ENCODE measurements around the gene ZNF507. TPM values are rescaled to one million over a fixed set of nuclear protein-coding genes. Genes with fewer than 3 reads are reported as not detected.

ZNF507 gene
- polyA plus RNA-seq, 3 donors = 0.08 to 0.39 (median 0.10) TPM

- H3K9me3 Mint-ChIP-seq = peaks cover 0 to 34% (median 22%) of the 10 kb centered on the region in 7 donors
- no peaks in the 10 kb centered on the region for H3K36me3 ChIP-seq (replicated peaks in 1 of 2; ENCODE audit: control insufficient read depth in 1 of 2, insufficient read depth in 2 of 2, low read length in 2 of 2)
- peaks cover 15 to 29% of the 10 kb centered on the region in 2 donors for H3K36me3 Mint-ChIP-seq
- no peak overlapping the region for H2AFZ ChIP-seq (ENCODE audit: insufficient read depth, low read depth, low read length, poor library complexity, severe bottlenecking)
- intact Hi-C loops (cut with micrococcal nuclease) = no loop called here
- peaks cover 17 to 19% of the 10 kb centered on the region in 2 donors for H3K4me1 ChIP-seq (ENCODE audit: control insufficient read depth in 1 of 2, insufficient read depth in 2 of 2, low read length in 2 of 2)
- H3K4me2 ChIP-seq (replicated peaks; ENCODE audit: extremely low read depth, low read length, poor library complexity, severe bottlenecking) = no peak overlapping the region
- H3K27me3 Mint-ChIP-seq (ENCODE audit: low read depth in 3 of 3) = peaks cover 93 to 98% (median 93%) of the 10 kb centered on the region in 3 donors
- H4K20me1 ChIP-seq (ENCODE audit: insufficient read depth, low read length) = peaks cover 68% of the 10 kb centered on the region
- peaks cover 26% of the 10 kb centered on the region for H3K4me1 Mint-ChIP-seq
- no CpG with 5 or more reads among the region's 1 CpG for WGBS (ENCODE audit: insufficient coverage)
- H3K4me3 ChIP-seq (replicated peaks in 1 of 3; ENCODE audit: low read depth in 2 of 3, low read length in 3 of 3) = no peak overlapping the region
- peak overlapping the region in 1 of 2 donors; percentile 87 for H3K4me3 Mint-ChIP-seq
- peaks cover 3 to 57% of the 10 kb centered on the region in 2 donors for H3K9me3 ChIP-seq (replicated peaks in 1 of 2; ENCODE audit: control insufficient read depth in 1 of 2, insufficient read depth in 1 of 2, low read length in 2 of 2)
- no peak for TF ChIP-seq CTCF (IDR thresholded peaks at IDR 0.05)
- no peaks in the 10 kb centered on the region for H3K79me2 ChIP-seq (ENCODE audit: insufficient read depth, low read length)
- peaks cover 94% of the 10 kb centered on the region in 2 donors for H3K27me3 ChIP-seq (ENCODE audit: control insufficient read depth in 2 of 2, insufficient read depth in 2 of 2, low read length in 2 of 2)
- no peak overlapping the region for H3K27ac ChIP-seq (ENCODE audit: low read depth in 1 of 2, low read length in 2 of 2)
- no peak overlapping the region for H3K9ac ChIP-seq (ENCODE audit: insufficient read depth, low read length, poor library complexity, severe bottlenecking)
- DNase-seq = no peak
- peak overlapping the region in 3 of 7 donors; percentile 10 to 40 (median 19) for H3K27ac Mint-ChIP-seq
Measured at GRCh38 chr19:32352241-32352630, 6.8 kb downstream of the ZNF507 start.

- H3K4me2 ChIP-seq (replicated peaks; ENCODE audit: extremely low read depth, low read length, poor library complexity, severe bottlenecking) = no peak overlapping the region
- H3K27me3 ChIP-seq (ENCODE audit: control insufficient read depth in 2 of 2, insufficient read depth in 2 of 2, low read length in 2 of 2) = peaks cover 92 to 94% of the 10 kb centered on the region in 2 donors
- H2AFZ ChIP-seq (ENCODE audit: insufficient read depth, low read depth, low read length, poor library complexity, severe bottlenecking) = no peak overlapping the region
- peak overlapping the region in 1 of 2 donors; percentile 87 for H3K4me3 Mint-ChIP-seq
- peaks cover 0 to 35% (median 22%) of the 10 kb centered on the region in 7 donors for H3K9me3 Mint-ChIP-seq
- TF ChIP-seq CTCF (IDR thresholded peaks at IDR 0.05) = no peak
- no peaks in the 10 kb centered on the region for H3K36me3 ChIP-seq (replicated peaks in 1 of 2; ENCODE audit: control insufficient read depth in 1 of 2, insufficient read depth in 2 of 2, low read length in 2 of 2)
- DNase-seq = no peak
- 98% methylated on average over 7 of the region's 9 CpGs for WGBS (ENCODE audit: insufficient coverage)
- H3K4me1 ChIP-seq (ENCODE audit: control insufficient read depth in 1 of 2, insufficient read depth in 2 of 2, low read length in 2 of 2) = peaks cover 17 to 19% of the 10 kb centered on the region in 2 donors
- H3K4me3 ChIP-seq (replicated peaks in 1 of 3; ENCODE audit: low read depth in 2 of 3, low read length in 3 of 3) = no peak overlapping the region
- H3K27me3 Mint-ChIP-seq (ENCODE audit: low read depth in 3 of 3) = peaks cover 91 to 98% (median 94%) of the 10 kb centered on the region in 3 donors
- peaks cover 60% of the 10 kb centered on the region for H4K20me1 ChIP-seq (ENCODE audit: insufficient read depth, low read length)
- peaks cover 26% of the 10 kb centered on the region for H3K4me1 Mint-ChIP-seq
- no peak overlapping the region for H3K9ac ChIP-seq (ENCODE audit: insufficient read depth, low read length, poor library complexity, severe bottlenecking)
- no peak overlapping the region for H3K27ac Mint-ChIP-seq
- H3K36me3 Mint-ChIP-seq = peaks cover 15 to 27% of the 10 kb centered on the region in 2 donors
- H3K9me3 ChIP-seq (replicated peaks in 1 of 2; ENCODE audit: control insufficient read depth in 1 of 2, insufficient read depth in 1 of 2, low read length in 2 of 2) = peaks cover 3 to 45% of the 10 kb centered on the region in 2 donors
- no peaks in the 10 kb centered on the region for H3K79me2 ChIP-seq (ENCODE audit: insufficient read depth, low read length)
- no peak overlapping the region for H3K27ac ChIP-seq (ENCODE audit: low read depth in 1 of 2, low read length in 2 of 2)
- intact Hi-C loops (cut with micrococcal nuclease) = no loop called here
Measured at GRCh38 chr19:32354345-32354744, 8.9 kb downstream of the ZNF507 start.
